ENCODE data around the gene ADGRV1. TPM values are rescaled to one million over a fixed set of nuclear protein-coding genes. Genes with fewer than 3 reads are reported as not detected.

The ADGRV1 gene
- polyA plus RNA-seq, 3 donors from 2014 or later: 0.43 TPM; not detected in 2

GRCh38 chr5:91016954-91017700, 458.5 kb downstream of the ADGRV1 start:
- no peak overlapping the region for H3K27ac Mint-ChIP-seq
- no peaks in the 10 kb centered on the region for H3K36me3 Mint-ChIP-seq
- H3K4me1 Mint-ChIP-seq: no peaks in the 10 kb centered on the region
- H3K9me3 Mint-ChIP-seq: peaks cover 0 to 7% (median 2%) of the 10 kb centered on the region in 6 donors
- no peak for DNase-seq
- H3K4me3 Mint-ChIP-seq: no peak overlapping the region
- peaks cover 0 to 4% (median 4%) of the 10 kb centered on the region in 3 donors for H3K27me3 Mint-ChIP-seq (ENCODE audit: low read depth in 3 of 3)

GRCh38 chr5:91018200-91018599, 459.6 kb downstream of the ADGRV1 start:
- Mint-ChIP-seq H3K4me1 (no peaks in the 10 kb centered on the region), H3K9me3 (peaks cover 0 to 7% (median 2%) of the 10 kb centered on the region in 6 donors), H3K27ac (no peak overlapping the region), H3K36me3 (no peaks in the 10 kb centered on the region), H3K4me3 (no peak overlapping the region), H3K27me3 (ENCODE audit: low read depth in 3 of 3) (peaks cover 0 to 4% (median 3%) of the 10 kb centered on the region in 3 donors)
- no peak for DNase-seq

GRCh38 chr5:91018712-91019371, 460.2 kb downstream of the ADGRV1 start:
- DNase-seq: no peak
- H3K27me3 Mint-ChIP-seq (ENCODE audit: low read depth in 3 of 3): peaks cover 0 to 4% (median 3%) of the 10 kb centered on the region in 3 donors
- no peaks in the 10 kb centered on the region for H3K36me3 Mint-ChIP-seq
- no peaks in the 10 kb centered on the region for H3K4me1 Mint-ChIP-seq
- peaks cover 0 to 7% (median under 1%) of the 10 kb centered on the region in 6 donors for H3K9me3 Mint-ChIP-seq
- H3K4me3 Mint-ChIP-seq: no peak overlapping the region
- no peak overlapping the region for H3K27ac Mint-ChIP-seq

- Mint-ChIP-seq H3K4me3 (no peak overlapping the region), H3K4me1 (no peaks in the 10 kb centered on the region), H3K36me3 (no peaks in the 10 kb centered on the region), H3K27ac (no peak overlapping the region), H3K9me3 (no peaks in the 10 kb centered on the region), H3K27me3 (ENCODE audit: low read depth in 3 of 3) (peaks cover 0 to 3% (median 0%) of the 10 kb centered on the region in 3 donors)
- DNase-seq: no peak
Observed at GRCh38 chr5:91020065-91020800, 461.6 kb downstream of the ADGRV1 start.

GRCh38 chr5:91022518-91022917, 463.9 kb downstream of the ADGRV1 start:
- H3K4me3 Mint-ChIP-seq: no peak overlapping the region
- H3K27ac Mint-ChIP-seq: no peak overlapping the region
- H3K9me3 Mint-ChIP-seq: no peaks in the 10 kb centered on the region
- no peak for DNase-seq
- H3K4me1 Mint-ChIP-seq: no peaks in the 10 kb centered on the region
- H3K27me3 Mint-ChIP-seq (ENCODE audit: low read depth in 3 of 3): peaks cover 0 to 3% (median 1%) of the 10 kb centered on the region in 3 donors
- no peaks in the 10 kb centered on the region for H3K36me3 Mint-ChIP-seq

GRCh38 chr5:91024206-91024605, 465.6 kb downstream of the ADGRV1 start:
- no peaks in the 10 kb centered on the region for H3K36me3 Mint-ChIP-seq
- no peaks in the 10 kb centered on the region for H3K9me3 Mint-ChIP-seq
- no peak for DNase-seq

GRCh38 chr5:91024727-91025126, 466.1 kb downstream of the ADGRV1 start:
- H3K36me3 Mint-ChIP-seq: no peaks in the 10 kb centered on the region
- no peak for DNase-seq
- no peak overlapping the region for H3K27ac Mint-ChIP-seq
- no peak overlapping the region for H3K4me3 Mint-ChIP-seq
- no peaks in the 10 kb centered on the region for H3K4me1 Mint-ChIP-seq
- no peaks in the 10 kb centered on the region for H3K9me3 Mint-ChIP-seq
- H3K27me3 Mint-ChIP-seq (ENCODE audit: low read depth in 3 of 3): peaks cover 0 to 3% (median 1%) of the 10 kb centered on the region in 3 donors

More at GRCh38 chr5:91024206-91024605, 465.6 kb downstream of the ADGRV1 start:
- peaks cover 0 to 3% (median 1%) of the 10 kb centered on the region in 3 donors for H3K27me3 Mint-ChIP-seq (ENCODE audit: low read depth in 3 of 3)
- H3K4me1 Mint-ChIP-seq: no peaks in the 10 kb centered on the region
- no peak overlapping the region for H3K4me3 Mint-ChIP-seq
- H3K27ac Mint-ChIP-seq: no peak overlapping the region

GRCh38 chr5:91025449-91025848, 466.9 kb downstream of the ADGRV1 start:
- no peaks in the 10 kb centered on the region for H3K9me3 Mint-ChIP-seq
- H3K27me3 Mint-ChIP-seq (ENCODE audit: low read depth in 3 of 3): peaks cover 0 to 3% (median 1%) of the 10 kb centered on the region in 3 donors
- H3K4me1 Mint-ChIP-seq: no peaks in the 10 kb centered on the region
- no peaks in the 10 kb centered on the region for H3K36me3 Mint-ChIP-seq
- no peak overlapping the region for H3K27ac Mint-ChIP-seq
- H3K4me3 Mint-ChIP-seq: no peak overlapping the region
- DNase-seq: no peak

- Mint-ChIP-seq H3K4me1 (no peaks in the 10 kb centered on the region), H3K27ac (no peak overlapping the region), H3K36me3 (no peaks in the 10 kb centered on the region), H3K9me3 (no peaks in the 10 kb centered on the region), H3K4me3 (no peak overlapping the region), H3K27me3 (ENCODE audit: low read depth in 3 of 3) (peaks cover 0 to 3% (median 1%) of the 10 kb centered on the region in 3 donors)
- DNase-seq: no peak
Observed at GRCh38 chr5:91025956-91026355, 467.4 kb downstream of the ADGRV1 start.

- H3K4me1 Mint-ChIP-seq: no peaks in the 10 kb centered on the region
- no peak overlapping the region for H3K27ac Mint-ChIP-seq
- H3K4me3 Mint-ChIP-seq: no peak overlapping the region
- no peaks in the 10 kb centered on the region for H3K36me3 Mint-ChIP-seq
- no peaks in the 10 kb centered on the region for H3K9me3 Mint-ChIP-seq
- DNase-seq: no peak
- peaks cover 0 to 3% (median 1%) of the 10 kb centered on the region in 3 donors for H3K27me3 Mint-ChIP-seq (ENCODE audit: low read depth in 3 of 3)
Observed at GRCh38 chr5:91026466-91026865, 467.9 kb downstream of the ADGRV1 start.

GRCh38 chr5:91027405-91028139, 469.0 kb downstream of the ADGRV1 start:
- H3K4me3 Mint-ChIP-seq: no peak overlapping the region
- H3K27me3 Mint-ChIP-seq (ENCODE audit: low read depth in 3 of 3): peaks cover 0 to 3% (median 1%) of the 10 kb centered on the region in 3 donors
- H3K27ac Mint-ChIP-seq: no peak overlapping the region
- H3K4me1 Mint-ChIP-seq: no peaks in the 10 kb centered on the region
- no peaks in the 10 kb centered on the region for H3K9me3 Mint-ChIP-seq
- no peak for DNase-seq
- H3K36me3 Mint-ChIP-seq: no peaks in the 10 kb centered on the region

GRCh38 chr5:91028499-91028956, 469.9 kb downstream of the ADGRV1 start:
- no peak overlapping the region for H3K27ac Mint-ChIP-seq
- DNase-seq: no peak
- no peak overlapping the region for H3K4me3 Mint-ChIP-seq
- no peaks in the 10 kb centered on the region for H3K4me1 Mint-ChIP-seq
- peaks cover 0 to 3% (median 1%) of the 10 kb centered on the region in 3 donors for H3K27me3 Mint-ChIP-seq (ENCODE audit: low read depth in 3 of 3)
- no peaks in the 10 kb centered on the region for H3K9me3 Mint-ChIP-seq
- no peaks in the 10 kb centered on the region for H3K36me3 Mint-ChIP-seq

All from immature natural killer cell (primary cell).